NCI-H748 (cell line): ENCODE data around the gene ANTXR1.

Experiments used
- DNase-seq: peaks from one replicate; lab custom pipeline; 2025; ENCODE audit not compliant: unreplicated experiment; lab: John Stamatoyannopoulos, UW

Gene ANTXR1

GRCh38 chr2:69131983-69132675 lies 119.2 kb downstream of the ANTXR1 start:
- DNase-seq: no peak

GRCh38 chr2:69132960-69133590 lies 120.1 kb downstream of the ANTXR1 start:
- DNase-seq: no peak

- no peak for DNase-seq
Observed at GRCh38 chr2:69133898-69134297, 120.9 kb downstream of the ANTXR1 start.

- no peak for DNase-seq
Observed at GRCh38 chr2:69134306-69134945, 121.4 kb downstream of the ANTXR1 start.

- no peak for DNase-seq
Observed at GRCh38 chr2:69138247-69138772, 125.3 kb downstream of the ANTXR1 start.

- DNase-seq: no peak
Observed at GRCh38 chr2:69138793-69139459, 125.9 kb downstream of the ANTXR1 start.

- DNase-seq: no peak
Observed at GRCh38 chr2:69139778-69140670, 127.0 kb downstream of the ANTXR1 start.

GRCh38 chr2:69141061-69141460 lies 128.1 kb downstream of the ANTXR1 start:
- no peak for DNase-seq

GRCh38 chr2:69143748-69144360 lies 130.9 kb downstream of the ANTXR1 start:
- no peak for DNase-seq

- no peak for DNase-seq
Observed at GRCh38 chr2:69145204-69145603, 132.2 kb downstream of the ANTXR1 start.

- DNase-seq: no peak
Observed at GRCh38 chr2:69147841-69148533, 135.0 kb downstream of the ANTXR1 start.

GRCh38 chr2:69149631-69150215 lies 136.7 kb downstream of the ANTXR1 start:
- DNase-seq: no peak

- no peak for DNase-seq
Observed at GRCh38 chr2:69151931-69152330, 139.0 kb downstream of the ANTXR1 start.

GRCh38 chr2:69152847-69153583 lies 140.0 kb downstream of the ANTXR1 start:
- DNase-seq: no peak

GRCh38 chr2:69154106-69154505 lies 141.1 kb downstream of the ANTXR1 start:
- DNase-seq: no peak

- no peak for DNase-seq
Observed at GRCh38 chr2:69156624-69157023, 143.6 kb downstream of the ANTXR1 start.

GRCh38 chr2:69157441-69157840 lies 144.5 kb downstream of the ANTXR1 start:
- no peak for DNase-seq

GRCh38 chr2:69159986-69160385 lies 147.0 kb downstream of the ANTXR1 start:
- peak; percentile 4 for DNase-seq
